Lower leg skin (tissue), 3 donors: ENCODE results near the gene MYO9B.

Experiments
- POLR2A ChIP-seq, 2 donors: fragments of 450-650 bp; IDR thresholded peaks; one replicate each; pipeline ENCODE4 v1.6.1; 2016 to 2017; ENCODE audit warnings: antibody characterized with exemption in 2 of 2, mild to moderate bottlenecking in 1 of 2, moderate library complexity in 1 of 2
- TF ChIP-seq, protein P1 (sequence below), 3 donors: fragments of 450-650 bp; IDR thresholded peaks; one replicate each; pipeline ENCODE4 v1.5.1; 2016; ENCODE audit warnings: antibody characterized with exemption in 3 of 3, mild to moderate bottlenecking in 3 of 3, moderate library complexity in 2 of 3

DNA sequence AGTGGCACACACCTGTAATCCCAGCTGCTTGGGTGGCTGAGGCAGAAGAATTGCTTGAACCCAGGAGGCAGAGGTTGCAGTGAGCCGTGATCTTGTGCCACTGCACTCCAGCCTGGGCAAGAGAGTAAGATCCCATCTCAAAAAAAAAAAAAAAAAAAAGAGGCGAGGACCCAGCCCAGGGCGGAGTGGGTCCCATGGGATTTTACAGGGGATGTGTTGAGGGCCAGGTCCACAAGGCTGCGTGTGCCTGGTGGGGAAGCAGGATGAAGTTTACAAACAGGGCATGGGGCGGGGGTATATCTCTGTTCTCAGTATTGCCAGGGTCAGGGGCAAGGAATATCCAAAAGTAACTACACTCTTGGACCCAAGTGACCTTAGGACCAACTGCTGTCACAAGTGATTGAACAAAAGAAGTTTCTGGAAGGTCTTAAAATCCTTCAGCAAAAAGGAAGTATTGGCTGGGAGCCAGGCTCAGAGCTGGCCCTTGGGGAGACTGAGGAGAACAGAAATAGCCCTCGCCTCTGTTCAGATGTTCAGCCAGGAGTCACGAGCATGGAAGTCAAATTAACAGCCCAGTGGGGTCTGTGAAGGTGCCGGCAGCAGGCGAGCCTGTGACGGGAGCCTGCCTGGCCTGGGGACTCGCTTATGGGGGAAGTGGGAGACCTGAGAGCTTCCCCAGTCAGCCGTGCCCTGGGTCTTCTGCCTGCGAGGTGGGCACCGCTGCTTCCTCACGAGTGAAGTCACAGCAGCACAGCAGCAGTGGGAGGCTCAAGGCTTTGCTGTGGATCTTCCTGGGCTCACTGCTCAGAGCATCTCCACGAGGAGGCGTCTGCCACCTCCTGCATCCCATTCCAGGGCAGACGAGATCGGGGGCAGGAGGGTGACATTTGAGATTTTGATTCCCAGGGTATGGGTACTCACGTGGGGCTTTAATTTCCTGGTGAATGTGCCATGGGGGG is 6.4 kb downstream of the MYO9B start:
- TF ChIP-seq, protein P1, sequence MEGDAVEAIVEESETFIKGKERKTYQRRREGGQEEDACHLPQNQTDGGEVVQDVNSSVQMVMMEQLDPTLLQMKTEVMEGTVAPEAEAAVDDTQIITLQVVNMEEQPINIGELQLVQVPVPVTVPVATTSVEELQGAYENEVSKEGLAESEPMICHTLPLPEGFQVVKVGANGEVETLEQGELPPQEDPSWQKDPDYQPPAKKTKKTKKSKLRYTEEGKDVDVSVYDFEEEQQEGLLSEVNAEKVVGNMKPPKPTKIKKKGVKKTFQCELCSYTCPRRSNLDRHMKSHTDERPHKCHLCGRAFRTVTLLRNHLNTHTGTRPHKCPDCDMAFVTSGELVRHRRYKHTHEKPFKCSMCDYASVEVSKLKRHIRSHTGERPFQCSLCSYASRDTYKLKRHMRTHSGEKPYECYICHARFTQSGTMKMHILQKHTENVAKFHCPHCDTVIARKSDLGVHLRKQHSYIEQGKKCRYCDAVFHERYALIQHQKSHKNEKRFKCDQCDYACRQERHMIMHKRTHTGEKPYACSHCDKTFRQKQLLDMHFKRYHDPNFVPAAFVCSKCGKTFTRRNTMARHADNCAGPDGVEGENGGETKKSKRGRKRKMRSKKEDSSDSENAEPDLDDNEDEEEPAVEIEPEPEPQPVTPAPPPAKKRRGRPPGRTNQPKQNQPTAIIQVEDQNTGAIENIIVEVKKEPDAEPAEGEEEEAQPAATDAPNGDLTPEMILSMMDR (IDR thresholded peaks at IDR 0.05), result no peak
- no peak for TF ChIP-seq POLR2A (IDR thresholded peaks at IDR 0.05)
